ENCODE measurements around the gene ACP2.

ACP2 gene

DNA sequence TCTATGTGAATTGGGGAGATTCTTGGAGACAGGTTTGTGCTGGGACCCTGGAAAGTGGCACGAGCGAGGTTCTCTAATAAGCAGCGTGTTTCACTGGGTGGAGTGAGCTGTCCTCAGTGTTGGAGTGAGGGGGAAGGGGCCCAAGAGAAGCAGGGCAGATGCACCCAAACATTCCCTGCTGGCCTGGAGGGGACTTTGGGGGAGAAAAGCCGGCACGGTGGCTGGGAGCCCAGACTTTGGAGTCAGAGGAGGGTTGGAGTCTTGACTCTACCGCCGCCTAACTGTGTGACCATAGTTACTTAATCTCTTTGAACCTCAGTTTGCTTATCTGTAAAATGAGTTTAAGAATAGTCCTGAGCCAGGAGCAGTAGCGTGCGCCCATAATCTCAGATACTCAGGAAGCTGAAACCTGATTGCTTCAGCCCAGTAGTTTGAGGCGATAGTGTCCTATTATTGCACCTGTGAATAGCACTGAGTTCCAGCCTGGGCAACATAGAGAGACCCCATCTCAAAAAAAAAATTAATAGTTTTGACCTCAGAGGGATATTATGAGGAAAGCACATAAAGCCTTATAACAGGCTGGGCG is 9.8 kb upstream of the ACP2 start:
- no peak for DNase-seq
- Mint-ChIP-seq H3K4me1 (ENCODE audit: low read depth) (peaks cover 9% of the 10 kb centered on the region), H3K27ac (peak overlapping the region; percentile 35), H3K36me3 (ENCODE audit: low read depth) (peaks cover 5% of the 10 kb centered on the region), H3K27me3 (no peaks in the 10 kb centered on the region), H3K9me3 (no peaks in the 10 kb centered on the region), H3K4me3 (no peak overlapping the region)

DNA sequence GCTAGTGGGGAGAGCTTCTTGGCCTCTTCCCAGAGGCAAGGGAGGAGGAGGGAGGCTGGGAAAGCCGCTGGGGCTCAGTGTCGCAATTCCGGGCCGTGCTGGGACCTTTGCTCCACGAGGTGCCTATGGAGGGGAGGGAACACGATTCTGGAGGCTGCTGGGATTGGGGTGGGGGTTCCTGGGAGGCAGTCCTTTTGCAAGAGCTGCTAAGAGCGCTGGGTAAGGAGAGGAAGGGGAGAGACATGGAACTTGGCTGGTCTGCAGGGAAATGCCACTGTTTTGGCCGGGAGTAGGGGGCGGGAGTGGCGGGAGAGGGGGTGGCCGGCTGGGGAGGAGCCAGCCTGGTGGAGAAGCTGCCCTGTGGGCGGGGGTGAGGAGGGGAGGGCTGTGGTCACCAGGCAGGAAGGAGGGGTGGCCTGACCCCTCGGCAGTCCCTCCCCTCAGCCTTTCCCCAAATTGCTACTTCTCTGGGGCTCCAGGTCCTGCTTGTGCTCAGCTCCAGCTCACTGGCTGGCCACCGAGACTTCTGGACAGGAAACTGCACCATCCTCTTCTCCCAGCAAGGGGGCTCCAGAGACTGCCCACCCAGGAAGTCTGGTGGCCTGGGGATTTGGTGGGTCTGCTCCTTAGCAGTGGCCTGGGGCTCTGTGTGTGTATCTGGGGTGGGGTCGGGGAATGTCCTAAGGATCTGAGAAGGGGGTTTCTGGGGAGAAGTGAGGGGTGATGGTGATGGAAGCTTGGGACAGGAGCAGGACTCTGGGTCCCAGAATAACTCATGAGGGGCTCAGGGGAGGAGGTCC is 9.1 kb upstream of the ACP2 start, which contains the start of gene NR1H3:
Gene NR1H3, plus strand, starts transcription at position 480 of the 800 bp plus-strand sequence. CDS start 1,221 bp downstream, outside the sequence.
- DNase-seq = no peak
- no peaks in the 10 kb centered on the region for H3K9me3 Mint-ChIP-seq
- H3K27me3 Mint-ChIP-seq = no peaks in the 10 kb centered on the region
- peak within 1 kb of the TSS; percentile 35 for H3K27ac Mint-ChIP-seq
- H3K36me3 Mint-ChIP-seq (ENCODE audit: low read depth) = peaks cover 5% of the 10 kb centered on the region
- H3K4me1 Mint-ChIP-seq (ENCODE audit: low read depth) = peaks cover 9% of the 10 kb centered on the region
- H3K4me3 Mint-ChIP-seq = no peak within 1 kb of the TSS

DNA sequence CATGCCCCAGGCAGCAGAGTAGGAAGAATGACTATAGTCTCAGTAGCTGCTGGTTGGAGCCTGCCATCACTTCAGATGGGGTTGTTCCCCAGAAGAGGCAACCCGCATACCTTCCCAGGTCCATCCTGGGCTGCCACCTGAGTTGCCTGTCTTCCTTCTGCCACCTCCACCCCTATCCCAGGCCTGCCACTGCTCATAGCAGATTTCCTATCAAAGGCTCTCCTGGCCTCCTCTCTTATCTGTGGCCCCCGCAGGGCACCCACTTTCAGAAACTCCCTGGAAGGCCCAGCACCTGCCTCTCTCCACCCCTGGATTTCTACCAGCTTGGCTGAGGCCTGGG is 8.5 kb upstream of the ACP2 start:
- no peaks in the 10 kb centered on the region for H3K27me3 Mint-ChIP-seq
- no peak for DNase-seq
- H3K9me3 Mint-ChIP-seq = no peaks in the 10 kb centered on the region
- H3K36me3 Mint-ChIP-seq (ENCODE audit: low read depth) = peaks cover 5% of the 10 kb centered on the region
- no peak overlapping the region for H3K27ac Mint-ChIP-seq
- H3K4me3 Mint-ChIP-seq = no peak overlapping the region
- H3K4me1 Mint-ChIP-seq (ENCODE audit: low read depth) = peaks cover 9% of the 10 kb centered on the region

DNA sequence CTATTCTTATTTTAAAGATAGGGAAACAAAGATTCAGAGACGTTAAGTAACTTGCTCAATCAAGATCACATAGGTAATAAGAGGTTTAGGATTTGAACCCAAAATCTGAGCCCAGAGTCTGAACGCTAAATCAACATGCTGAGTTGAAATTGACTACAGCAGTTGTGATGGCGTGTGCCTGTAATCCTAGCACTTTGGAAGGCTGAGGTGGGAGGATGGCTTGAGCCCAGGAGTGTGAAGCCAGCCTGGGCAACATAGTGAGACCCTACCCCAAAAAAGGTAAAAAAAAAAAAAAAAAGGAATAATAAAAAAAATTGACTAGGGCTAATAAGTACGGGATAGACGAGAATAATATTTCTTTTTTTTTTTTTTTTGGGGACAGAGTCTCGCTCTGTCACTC is 7.8 kb upstream of the ACP2 start:
- peaks cover under 1% of the 10 kb centered on the region for H3K36me3 Mint-ChIP-seq (ENCODE audit: low read depth)
- DNase-seq = no peak
- H3K4me3 Mint-ChIP-seq = no peak overlapping the region
- H3K9me3 Mint-ChIP-seq = no peaks in the 10 kb centered on the region
- H3K4me1 Mint-ChIP-seq (ENCODE audit: low read depth) = peaks cover 9% of the 10 kb centered on the region
- no peaks in the 10 kb centered on the region for H3K27me3 Mint-ChIP-seq
- no peak overlapping the region for H3K27ac Mint-ChIP-seq

DNA sequence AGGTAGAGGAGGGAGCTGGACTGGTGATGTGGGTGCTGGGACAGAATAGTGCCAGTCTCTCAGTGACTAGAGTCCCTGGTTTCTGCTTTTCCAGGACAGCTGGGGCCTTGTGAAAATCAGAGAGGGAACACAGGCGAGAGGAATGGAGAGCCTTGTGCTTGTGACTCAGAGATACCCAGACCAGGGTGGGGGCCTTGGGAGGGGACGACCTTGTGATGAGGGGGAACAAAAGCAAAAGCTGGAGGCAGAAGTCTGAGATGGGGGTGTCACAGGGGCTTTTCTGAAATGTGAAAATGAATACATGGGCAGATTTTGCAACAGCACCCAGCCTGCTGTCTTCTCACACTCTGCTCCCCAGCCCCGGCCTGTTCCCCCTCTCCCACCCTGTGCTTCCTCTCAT is 5.8 kb upstream of the ACP2 start:
- no peak for DNase-seq
- H3K4me1 Mint-ChIP-seq (ENCODE audit: low read depth) = peaks cover 17% of the 10 kb centered on the region
- H3K27ac Mint-ChIP-seq = peak overlapping the region; percentile 29
- peaks cover 2% of the 10 kb centered on the region for H3K36me3 Mint-ChIP-seq (ENCODE audit: low read depth)
- H3K27me3 Mint-ChIP-seq = no peaks in the 10 kb centered on the region
- H3K9me3 Mint-ChIP-seq = no peaks in the 10 kb centered on the region
- no peak overlapping the region for H3K4me3 Mint-ChIP-seq

DNA sequence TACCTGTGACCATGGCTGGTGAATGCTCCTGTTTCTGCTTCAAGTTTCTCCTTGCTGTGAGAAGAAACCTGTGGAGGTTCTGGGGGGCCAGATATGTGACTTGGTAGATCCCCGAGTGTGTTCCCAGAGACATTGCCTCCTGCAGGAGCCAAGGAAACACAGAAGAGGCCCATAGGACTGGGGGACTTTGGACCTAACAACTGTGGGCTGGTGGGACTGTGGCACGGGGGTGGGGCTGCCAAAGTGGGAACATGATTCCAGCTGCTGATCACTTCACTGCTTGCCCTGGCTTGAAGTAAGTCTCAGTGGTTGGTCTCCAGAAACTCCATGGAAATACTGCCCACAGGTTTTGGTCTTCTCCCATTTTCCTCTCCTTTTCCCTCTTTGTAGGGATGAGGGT is 5.0 kb upstream of the ACP2 start:
- peak overlapping the region; percentile 29 for H3K27ac Mint-ChIP-seq
- H3K9me3 Mint-ChIP-seq = no peaks in the 10 kb centered on the region
- H3K4me3 Mint-ChIP-seq = no peak overlapping the region
- no peak for DNase-seq
- H3K36me3 Mint-ChIP-seq (ENCODE audit: low read depth) = peaks cover 9% of the 10 kb centered on the region
- H3K27me3 Mint-ChIP-seq = no peaks in the 10 kb centered on the region
- H3K4me1 Mint-ChIP-seq (ENCODE audit: low read depth) = peaks cover 17% of the 10 kb centered on the region

DNA sequence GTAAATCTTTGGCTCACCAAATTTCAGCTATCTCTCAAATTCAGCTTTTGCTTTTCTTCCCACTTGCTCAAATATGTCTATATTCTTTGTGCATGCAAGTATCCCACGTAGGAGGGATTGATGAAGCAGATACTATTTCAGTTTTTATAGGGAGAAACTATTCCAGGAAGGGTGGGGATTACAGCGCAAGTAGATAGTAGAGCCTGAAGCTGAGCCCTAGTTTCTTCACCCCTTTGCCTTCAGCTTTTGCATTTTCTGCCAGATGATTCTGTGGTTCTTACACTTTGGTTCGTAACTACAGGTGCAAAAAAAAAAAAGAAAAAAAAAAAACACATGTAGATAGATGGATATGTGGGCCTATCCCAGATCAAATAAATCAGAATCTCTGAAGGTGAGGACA is 3.1 kb upstream of the ACP2 start:
- DNase-seq = no peak
- Mint-ChIP-seq H3K4me1 (ENCODE audit: low read depth) (peaks cover 29% of the 10 kb centered on the region), H3K4me3 (no peak overlapping the region), H3K27me3 (no peaks in the 10 kb centered on the region), H3K9me3 (no peaks in the 10 kb centered on the region), H3K36me3 (ENCODE audit: low read depth) (peaks cover 24% of the 10 kb centered on the region), H3K27ac (peak overlapping the region; percentile 50)

DNA sequence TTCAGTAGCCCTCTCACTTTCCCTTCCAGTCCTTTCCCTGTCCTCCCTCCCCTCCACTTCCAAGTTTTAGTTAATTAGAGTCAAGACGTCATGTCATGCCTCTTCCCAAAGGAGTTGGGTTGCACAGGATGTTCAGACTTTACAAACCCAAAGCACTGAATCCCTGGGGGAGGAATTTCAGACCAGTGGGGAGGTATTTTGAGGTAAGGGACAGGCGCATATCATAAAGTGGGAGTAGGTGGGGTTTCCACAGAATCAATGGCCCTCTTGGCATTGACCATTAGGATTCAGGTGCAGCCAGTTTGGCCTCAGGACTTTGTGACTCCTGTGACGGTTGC is 733 bp upstream of the ACP2 start:
- Mint-ChIP-seq H3K36me3 (ENCODE audit: low read depth) (peaks cover 46% of the 10 kb centered on the region), H3K27me3 (no peaks in the 10 kb centered on the region), H3K4me1 (ENCODE audit: low read depth) (peaks cover 27% of the 10 kb centered on the region), H3K27ac (peak overlapping the region; percentile 99), H3K4me3 (peak overlapping the region; percentile 97), H3K9me3 (no peaks in the 10 kb centered on the region)
- no peak for DNase-seq

DNA sequence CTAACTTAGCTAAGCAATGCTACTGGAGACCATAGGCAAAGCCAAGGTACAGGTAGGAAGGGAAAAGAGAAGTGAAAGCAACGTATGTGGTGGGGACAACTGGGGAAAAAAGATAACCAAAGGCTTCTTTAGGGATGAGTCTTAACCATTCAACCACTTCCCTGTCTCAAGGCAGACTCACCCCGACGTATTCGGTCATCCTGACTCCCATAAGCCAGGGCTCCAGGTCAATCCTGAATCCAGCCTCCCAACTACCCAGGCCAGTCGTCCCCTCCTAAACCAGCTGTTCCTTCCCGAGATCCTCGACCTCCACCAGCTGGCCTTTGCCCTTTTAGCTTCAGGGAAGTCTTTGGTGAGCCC is 330 bp downstream of the ACP2 start:
- Mint-ChIP-seq H3K27ac (peak overlapping the region; percentile 99), H3K9me3 (no peaks in the 10 kb centered on the region)

DNA sequence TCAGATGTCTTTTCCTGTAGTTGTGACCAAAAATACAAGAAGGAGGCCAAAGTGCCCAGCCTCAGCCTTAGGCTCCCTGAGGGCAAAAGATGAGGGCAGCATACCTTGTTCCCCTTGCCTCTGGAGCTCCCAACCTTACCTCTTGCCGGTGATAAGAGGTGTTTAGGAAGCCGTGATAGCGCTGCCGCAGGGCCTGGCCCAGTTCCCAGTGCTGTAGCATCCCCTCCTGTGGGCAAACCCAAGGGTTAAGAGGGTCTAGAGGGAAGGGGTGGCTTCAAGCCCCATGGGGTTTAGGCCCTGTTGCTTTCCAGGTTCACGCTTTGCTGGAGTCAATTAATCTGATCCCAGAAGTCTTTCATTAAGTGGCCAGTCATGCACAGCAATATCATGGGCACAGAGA is 1.1 kb downstream of the ACP2 start:
- Mint-ChIP-seq H3K27ac (peak overlapping the region; percentile 99), H3K4me3 (peak overlapping the region; percentile 97), H3K27me3 (no peaks in the 10 kb centered on the region), H3K9me3 (no peaks in the 10 kb centered on the region), H3K4me1 (ENCODE audit: low read depth) (peaks cover 27% of the 10 kb centered on the region), H3K36me3 (ENCODE audit: low read depth) (peaks cover 65% of the 10 kb centered on the region)
- DNase-seq = no peak

More for the DNA sequence above, 330 bp downstream of the ACP2 start:
- peaks cover 57% of the 10 kb centered on the region for H3K36me3 Mint-ChIP-seq (ENCODE audit: low read depth)
- no peak for DNase-seq
- H3K4me3 Mint-ChIP-seq = peak overlapping the region; percentile 97
- H3K27me3 Mint-ChIP-seq = no peaks in the 10 kb centered on the region
- peaks cover 27% of the 10 kb centered on the region for H3K4me1 Mint-ChIP-seq (ENCODE audit: low read depth)

DNA sequence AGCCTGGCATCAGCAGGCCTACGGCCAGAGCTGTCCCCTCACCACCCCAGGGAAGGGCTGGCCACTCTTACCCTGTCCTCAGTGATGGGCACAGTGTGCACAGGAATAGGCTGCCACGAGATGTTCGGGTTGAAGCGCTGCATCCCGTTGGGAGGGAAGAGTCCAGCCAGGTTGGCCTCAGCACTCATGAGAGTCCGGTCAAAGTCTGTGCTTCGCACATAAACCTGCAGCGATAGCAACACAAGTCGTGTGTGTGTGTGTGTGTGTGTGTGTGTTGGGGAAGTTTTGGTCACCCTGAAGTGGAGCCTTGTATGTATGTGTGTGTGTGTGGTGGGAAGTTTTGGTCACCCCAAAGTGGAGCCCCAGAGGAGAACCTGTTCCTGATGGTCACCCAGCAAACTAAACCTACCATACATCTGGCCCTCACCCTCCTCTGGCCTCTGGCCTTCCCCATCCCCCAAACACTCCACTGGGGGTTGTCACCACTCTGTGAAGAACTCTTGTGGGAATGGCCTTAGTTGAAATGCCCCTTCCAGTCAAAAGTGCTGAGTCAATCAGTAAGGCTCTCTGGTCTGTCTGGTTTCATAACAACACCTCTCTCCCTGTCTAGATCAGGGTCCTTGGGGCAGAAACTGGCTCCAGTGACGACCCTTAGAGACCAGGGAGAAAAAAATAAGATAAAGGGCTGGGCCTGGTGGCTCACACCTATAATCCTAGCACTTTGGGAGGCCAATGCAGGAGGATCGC is 2.8 kb downstream of the ACP2 start:
- DNase-seq = no peak
- Mint-ChIP-seq H3K27ac (peak overlapping the region; percentile 62), H3K36me3 (ENCODE audit: low read depth) (peaks cover 82% of the 10 kb centered on the region), H3K4me1 (ENCODE audit: low read depth) (peaks cover 34% of the 10 kb centered on the region), H3K9me3 (no peaks in the 10 kb centered on the region), H3K4me3 (no peak overlapping the region), H3K27me3 (no peaks in the 10 kb centered on the region)

DNA sequence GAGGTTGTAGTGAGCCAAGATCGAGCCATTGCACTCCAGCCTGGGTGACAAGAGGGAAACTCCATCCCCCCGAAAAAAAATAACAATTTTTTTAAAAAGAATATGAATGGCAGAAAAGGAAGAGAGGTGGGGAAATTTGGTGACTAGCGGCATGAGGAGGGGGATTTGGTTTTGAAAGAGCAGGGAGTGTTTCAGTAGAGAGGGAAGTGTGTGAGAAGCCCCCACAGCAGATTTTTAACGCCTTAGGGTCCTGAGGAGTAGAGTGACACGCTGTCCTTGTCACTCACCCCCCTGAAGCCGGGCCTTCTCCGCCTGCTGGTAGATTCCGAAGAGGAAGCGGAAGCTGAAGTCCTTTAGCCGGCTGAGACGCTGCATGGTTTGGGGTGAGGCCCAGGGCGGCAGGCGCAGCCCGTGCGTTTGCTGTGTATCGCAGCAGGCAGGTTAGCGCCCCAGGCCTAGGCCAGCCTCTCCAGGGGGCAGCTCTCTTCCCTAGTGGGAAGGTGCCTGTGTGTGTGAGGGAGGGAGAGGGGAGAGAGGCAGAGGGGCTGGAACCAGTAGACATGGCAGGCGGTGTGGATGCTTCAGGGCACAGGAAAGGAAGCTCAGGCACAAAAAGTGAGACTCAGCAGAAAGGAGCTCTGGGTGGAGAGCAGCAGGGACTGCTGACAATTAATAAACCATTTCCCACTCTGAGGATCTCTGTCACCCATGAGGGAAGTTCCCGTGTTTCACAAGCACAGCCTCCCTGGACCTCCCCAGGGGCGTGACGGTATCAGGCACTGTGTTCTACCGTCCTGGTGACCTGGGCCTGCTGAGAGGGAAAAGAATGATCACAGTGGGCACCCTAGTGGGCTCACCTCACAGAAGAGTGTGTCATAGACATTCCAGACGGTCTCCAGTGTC is 3.9 kb downstream of the ACP2 start:
- DNase-seq = no peak
- Mint-ChIP-seq H3K27me3 (no peaks in the 10 kb centered on the region), H3K9me3 (no peaks in the 10 kb centered on the region), H3K36me3 (ENCODE audit: low read depth) (peaks cover 91% of the 10 kb centered on the region), H3K4me1 (ENCODE audit: low read depth) (peaks cover 29% of the 10 kb centered on the region), H3K4me3 (no peak overlapping the region), H3K27ac (peak overlapping the region; percentile 70)

DNA sequence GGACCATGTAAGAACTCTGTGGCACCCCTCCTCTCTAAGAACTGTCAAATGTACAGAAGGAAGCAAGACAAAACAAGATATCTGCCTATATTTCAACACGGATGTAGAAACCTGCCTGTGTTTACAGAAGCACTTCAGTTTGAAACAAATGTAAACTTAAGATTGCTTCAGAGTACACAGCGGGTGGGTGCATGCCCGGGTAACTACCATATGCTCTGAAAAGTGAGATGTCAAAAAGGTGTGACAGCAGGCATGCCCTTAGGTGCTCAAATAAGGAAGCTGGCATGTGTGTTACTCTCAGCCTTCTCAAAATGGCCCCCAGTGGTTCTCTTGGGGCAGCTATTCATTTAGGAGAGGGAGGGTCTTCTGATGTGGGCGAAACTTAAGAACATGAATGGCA is 5.2 kb downstream of the ACP2 start:
- peak overlapping the region; percentile 66 for H3K27ac Mint-ChIP-seq
- peaks cover 24% of the 10 kb centered on the region for H3K4me1 Mint-ChIP-seq (ENCODE audit: low read depth)
- H3K36me3 Mint-ChIP-seq (ENCODE audit: low read depth) = peaks cover 95% of the 10 kb centered on the region

DNA sequence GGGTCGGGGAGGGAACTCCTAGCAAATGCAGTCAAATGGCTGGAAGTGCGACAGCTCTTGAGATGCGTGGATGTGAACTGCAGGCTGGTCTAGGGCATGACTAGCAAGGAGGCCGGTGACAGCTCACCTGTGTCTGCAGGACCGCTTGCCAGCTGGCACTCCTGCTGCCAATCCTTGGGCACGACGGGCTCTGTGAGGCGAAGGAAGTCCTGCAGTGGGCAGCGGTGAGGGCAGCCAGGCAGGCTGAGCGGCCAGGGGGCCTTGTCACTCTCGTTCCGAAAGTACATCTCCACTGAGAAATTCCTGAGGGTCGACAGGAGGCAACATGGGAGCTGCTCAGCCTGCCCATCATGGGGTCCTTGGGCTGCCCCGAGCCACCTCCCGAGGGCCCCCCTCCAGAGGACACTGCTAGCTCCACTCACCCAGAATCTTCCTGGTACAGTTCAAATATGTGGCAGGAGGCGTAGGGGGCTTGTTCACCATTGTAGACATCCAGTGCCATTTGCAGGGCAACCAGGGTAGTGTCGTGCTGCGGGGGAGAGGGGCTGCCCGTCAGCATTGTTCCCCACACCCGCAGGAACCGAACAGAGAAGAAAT is 5.9 kb downstream of the ACP2 start:
- peaks cover 97% of the 10 kb centered on the region for H3K36me3 Mint-ChIP-seq (ENCODE audit: low read depth)

More for the DNA sequence above, 5.2 kb downstream of the ACP2 start:
- no peak for DNase-seq
- Mint-ChIP-seq H3K27me3 (no peaks in the 10 kb centered on the region), H3K4me3 (no peak overlapping the region), H3K9me3 (no peaks in the 10 kb centered on the region)

More for the DNA sequence above, 5.9 kb downstream of the ACP2 start:
- DNase-seq = no peak
- Mint-ChIP-seq H3K27me3 (no peaks in the 10 kb centered on the region), H3K27ac (peak overlapping the region; percentile 82), H3K9me3 (no peaks in the 10 kb centered on the region), H3K4me3 (no peak overlapping the region), H3K4me1 (ENCODE audit: low read depth) (peaks cover 19% of the 10 kb centered on the region)
